Neural progenitor cell (in vitro differentiated cells): Measurements from ENCODE around the gene RUFY4. TPM values are rescaled to one million over a fixed set of nuclear protein-coding genes. Genes with fewer than 3 reads are reported as not detected.
A peak's percentile ranks its signal among the peaks of the same experiment; 100 is the strongest.
"Not testable (repeated sequence)": the region's sequence is repeated elsewhere in the genome, so short reads cannot be mapped to it uniquely, and the experiment has no call there.

Source experiments
- DNase-seq: peaks from one replicate; pipeline ENCODE4 v3.0.0-alpha.2; 2016; ENCODE audit warnings: low spot score
- H2AFZ ChIP-seq: fragments of 200-600 bp; sonication (generic); replicated peaks from 2 replicates; pipeline ENCODE4 v1.6.1; 2016; ENCODE audit warnings: antibody characterized with exemption
- H3F3A ChIP-seq: fragments of 200-600 bp; sonication (generic); 2 replicates; pipeline ENCODE4 v1.6.1; 2016; ENCODE audit warnings: antibody characterized with exemption, low read depth
- H3K27ac ChIP-seq: fragments of 200-600 bp; sonication (generic); 2 replicates; pipeline ENCODE4 v1.5.1; 2016; ENCODE audit warnings: mild to moderate bottlenecking
- H3K27me3 ChIP-seq: fragments of 200-600 bp; sonication (generic); 2 replicates; pipeline ENCODE4 v1.6.1; 2016; ENCODE audit warnings: mild to moderate bottlenecking, moderate library complexity
- H3K36me3 ChIP-seq: fragments of 200-600 bp; sonication (generic); 2 replicates; pipeline ENCODE4 v1.5.1; 2016
- H3K4me1 ChIP-seq: fragments of 200-600 bp; sonication (generic); 2 replicates; pipeline ENCODE4 v1.6.1; 2016; ENCODE audit warnings: mixed run types
- H3K4me2 ChIP-seq: fragments of 200-600 bp; sonication (generic); 2 replicates; pipeline ENCODE4 v1.6.1; 2016
- H3K4me3 ChIP-seq: fragments of 200-600 bp; sonication (generic); 2 replicates; pipeline ENCODE4 v1.5.1; 2016
- H3K79me2 ChIP-seq: fragments of 200-600 bp; sonication (generic); 2 replicates; pipeline ENCODE4 v1.6.1; 2016; ENCODE audit warnings: low read depth
- H3K9ac ChIP-seq: fragments of 200-600 bp; sonication (generic); 2 replicates; pipeline ENCODE4 v1.6.1; 2016
- H3K9me3 ChIP-seq: fragments of 200-600 bp; sonication (generic); 2 replicates; pipeline ENCODE4 v1.5.1; 2016; ENCODE audit warnings: low read depth
- H4K20me1 ChIP-seq: fragments of 200-600 bp; sonication (generic); 2 replicates; pipeline ENCODE4 v1.6.1; 2016; ENCODE audit warnings: low read depth
- H3K27ac Mint-ChIP-seq: 3 replicates; pipeline ENCODE4 v1.8.0; 2021; ENCODE audit warnings: mixed read lengths
- H3K27me3 Mint-ChIP-seq: 2 replicates; pipeline ENCODE4 v1.8.0; 2022; ENCODE audit warnings: low read depth, mild to moderate bottlenecking, inconsistent platforms, moderate library complexity, mixed read lengths; ENCODE audit not compliant: insufficient read depth
- H3K36me3 Mint-ChIP-seq: 3 replicates; pipeline ENCODE4 v1.8.0; 2021; ENCODE audit warnings: mixed read lengths
- H3K4me1 Mint-ChIP-seq: 3 replicates; pipeline ENCODE4 v1.8.0; 2021; ENCODE audit warnings: mixed read lengths
- H3K4me3 Mint-ChIP-seq: 3 replicates; pipeline ENCODE4 v1.8.0; 2021; ENCODE audit warnings: mild to moderate bottlenecking, moderate library complexity, mixed read lengths
- H3K9me3 Mint-ChIP-seq: 3 replicates; pipeline ENCODE4 v1.8.0; 2020; ENCODE audit warnings: mixed read lengths
- CTCF ChIP-seq: fragments of 200-600 bp; sonication (generic); IDR thresholded peaks from 2 replicates; pipeline ENCODE4 v1.5.1; 2017; ENCODE audit warnings: antibody characterized with exemption, mild to moderate bottlenecking
- EZH2 ChIP-seq: fragments of 200-600 bp; sonication (generic); IDR thresholded peaks from 2 replicates; pipeline ENCODE4 v1.6.1; 2017; ENCODE audit warnings: antibody characterized with exemption, mild to moderate bottlenecking, moderate library complexity
- EZH2phosphoT487 ChIP-seq: fragments of 200-600 bp; sonication (generic); IDR thresholded peaks from 2 replicates; pipeline ENCODE4 v1.6.1; 2017; ENCODE audit warnings: antibody characterized with exemption
- total RNA-seq: library from RNA; depleted of rRNA; stranded (reverse); fragments of >200 nt; gene quantifications from 2 replicates; pipeline ENCODE4 v1.2.3, GENCODE V29; 2015; ENCODE audit warnings: low replicate concordance

The RUFY4 gene
- not detected in 2 replicates for total RNA-seq

GRCh38 chr2:218068721-218069334 lies at the start of gene RUFY4:
Gene RUFY4, plus strand, starts transcription at chr2:218069253. Its CDS starts 1,353 bp downstream, at chr2:218070606.
- H3K9me3 ChIP-seq, H3K79me2 ChIP-seq, H3K4me3 ChIP-seq, H3K4me1 Mint-ChIP-seq, H3K9ac ChIP-seq, H3K9me3 Mint-ChIP-seq, H4K20me1 ChIP-seq, H3K27ac Mint-ChIP-seq, H3K27me3 Mint-ChIP-seq, H2AFZ ChIP-seq, H3K36me3 ChIP-seq, H3K27ac ChIP-seq, H3K36me3 Mint-ChIP-seq, H3F3A ChIP-seq: not testable (repeated sequence)
- Histone ChIP-seq H3K4me2 (peak within 1 kb of the TSS; percentile 38), H3K27me3 (peaks cover 24% of the 10 kb centered on the region), H3K4me1 (peaks cover 11% of the 10 kb centered on the region)
- TF ChIP-seq CTCF, result peak; percentile 76
- peak; percentile 79 for DNase-seq
- H3K4me3 Mint-ChIP-seq, result peak within 1 kb of the TSS; percentile 24

GRCh38 chr2:218019411-218020060 lies 49.5 kb upstream of the RUFY4 start:
- Mint-ChIP-seq H3K4me3 (no peak overlapping the region), H3K9me3 (no peaks in the 10 kb centered on the region), H3K27me3 (peaks cover 7% of the 10 kb centered on the region), H3K27ac (peak overlapping the region; percentile 77), H3K4me1 (peaks cover 75% of the 10 kb centered on the region), H3K36me3 (no peaks in the 10 kb centered on the region)
- no peak overlapping the region for H3K4me3 ChIP-seq
- no peaks in the 10 kb centered on the region for H3K27me3 ChIP-seq
- H3K27ac ChIP-seq, result no peak overlapping the region
- H3K4me2 ChIP-seq, result no peak overlapping the region
- H3K9me3 ChIP-seq, result no peaks in the 10 kb centered on the region
- no peaks in the 10 kb centered on the region for H3K36me3 ChIP-seq
- H2AFZ ChIP-seq, result no peak overlapping the region
- H3K4me1 ChIP-seq, result peaks cover 34% of the 10 kb centered on the region
- DNase-seq, result no peak
- H3K9ac ChIP-seq, result no peak overlapping the region
- peaks cover 13% of the 10 kb centered on the region for H3F3A ChIP-seq
- H4K20me1 ChIP-seq, result no peaks in the 10 kb centered on the region
- no peaks in the 10 kb centered on the region for H3K79me2 ChIP-seq
- TF ChIP-seq EZH2phosphoT487, result no peak
- TF ChIP-seq EZH2, result no peak
- TF ChIP-seq CTCF, result no peak

- H3K4me2 ChIP-seq, result no peak overlapping the region
- peaks cover 14% of the 10 kb centered on the region for H3F3A ChIP-seq
- no peaks in the 10 kb centered on the region for H3K9me3 ChIP-seq
- Mint-ChIP-seq H3K9me3 (no peaks in the 10 kb centered on the region), H3K36me3 (no peaks in the 10 kb centered on the region), H3K4me1 (peaks cover 72% of the 10 kb centered on the region), H3K27ac (peak overlapping the region; percentile 87), H3K27me3 (peaks cover 7% of the 10 kb centered on the region), H3K4me3 (no peak overlapping the region)
- no peak for TF ChIP-seq EZH2
- TF ChIP-seq EZH2phosphoT487, result no peak
- TF ChIP-seq CTCF, result no peak
- H3K79me2 ChIP-seq, result no peaks in the 10 kb centered on the region
- H3K27ac ChIP-seq, result no peak overlapping the region
- H3K4me1 ChIP-seq, result peaks cover 30% of the 10 kb centered on the region
- no peaks in the 10 kb centered on the region for H4K20me1 ChIP-seq
- no peaks in the 10 kb centered on the region for H3K27me3 ChIP-seq
- H3K9ac ChIP-seq, result no peak overlapping the region
- no peak for DNase-seq
- no peaks in the 10 kb centered on the region for H3K36me3 ChIP-seq
- H3K4me3 ChIP-seq, result no peak overlapping the region
- no peak overlapping the region for H2AFZ ChIP-seq
Observed at GRCh38 chr2:218020281-218020680, 48.8 kb upstream of the RUFY4 start.
